ENCODE results near the gene SORCS1.

The SORCS1 gene

DNA sequence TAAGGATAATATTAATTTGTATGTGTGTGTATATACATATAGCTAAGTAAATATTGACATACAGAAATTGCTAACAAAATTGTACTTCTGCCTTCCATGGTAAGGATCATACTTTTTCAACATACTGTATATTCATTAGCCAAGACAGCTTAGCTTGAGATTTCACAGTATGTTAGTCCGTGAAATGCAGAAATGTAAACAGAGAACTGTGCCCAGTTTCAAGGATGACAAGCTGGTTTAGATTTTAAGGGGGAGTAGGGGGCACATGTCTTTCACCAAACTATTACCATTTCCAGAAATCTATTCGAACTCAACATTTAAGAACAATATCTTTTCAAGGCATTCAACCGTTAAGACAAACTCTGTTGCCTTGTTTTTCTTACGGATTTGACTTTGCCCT is 182.2 kb downstream of the SORCS1 start:
- no peak for DNase-seq

DNA sequence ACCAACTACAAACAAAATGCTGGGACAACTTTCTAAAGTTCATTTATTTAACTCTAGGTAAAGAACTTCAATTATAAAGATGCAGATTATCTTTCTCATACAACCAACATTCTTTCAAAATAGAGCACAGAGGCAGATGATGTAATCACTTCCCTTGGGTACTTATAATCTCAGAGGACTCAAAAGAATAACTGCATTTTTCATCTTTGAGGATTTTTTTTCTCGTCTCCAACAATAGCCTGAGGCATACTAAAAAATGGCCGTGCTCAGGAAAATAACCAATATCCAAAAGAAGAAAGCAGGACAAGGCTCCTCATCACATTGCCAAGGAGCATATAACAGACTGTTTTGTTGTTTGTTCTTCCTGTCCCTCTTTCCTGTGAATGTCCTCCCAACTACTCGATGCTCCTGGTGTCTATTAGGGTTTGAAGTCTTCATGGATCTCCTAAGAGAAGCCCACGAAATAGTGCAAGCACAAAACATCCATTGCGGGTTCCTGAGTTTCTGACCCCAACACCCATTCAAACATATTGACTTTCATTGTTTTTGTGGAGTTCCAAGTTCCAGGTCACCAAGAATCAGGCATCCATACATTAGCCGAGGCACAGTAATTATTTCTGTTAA is 182.9 kb downstream of the SORCS1 start:
- DNase-seq: no peak

DNA sequence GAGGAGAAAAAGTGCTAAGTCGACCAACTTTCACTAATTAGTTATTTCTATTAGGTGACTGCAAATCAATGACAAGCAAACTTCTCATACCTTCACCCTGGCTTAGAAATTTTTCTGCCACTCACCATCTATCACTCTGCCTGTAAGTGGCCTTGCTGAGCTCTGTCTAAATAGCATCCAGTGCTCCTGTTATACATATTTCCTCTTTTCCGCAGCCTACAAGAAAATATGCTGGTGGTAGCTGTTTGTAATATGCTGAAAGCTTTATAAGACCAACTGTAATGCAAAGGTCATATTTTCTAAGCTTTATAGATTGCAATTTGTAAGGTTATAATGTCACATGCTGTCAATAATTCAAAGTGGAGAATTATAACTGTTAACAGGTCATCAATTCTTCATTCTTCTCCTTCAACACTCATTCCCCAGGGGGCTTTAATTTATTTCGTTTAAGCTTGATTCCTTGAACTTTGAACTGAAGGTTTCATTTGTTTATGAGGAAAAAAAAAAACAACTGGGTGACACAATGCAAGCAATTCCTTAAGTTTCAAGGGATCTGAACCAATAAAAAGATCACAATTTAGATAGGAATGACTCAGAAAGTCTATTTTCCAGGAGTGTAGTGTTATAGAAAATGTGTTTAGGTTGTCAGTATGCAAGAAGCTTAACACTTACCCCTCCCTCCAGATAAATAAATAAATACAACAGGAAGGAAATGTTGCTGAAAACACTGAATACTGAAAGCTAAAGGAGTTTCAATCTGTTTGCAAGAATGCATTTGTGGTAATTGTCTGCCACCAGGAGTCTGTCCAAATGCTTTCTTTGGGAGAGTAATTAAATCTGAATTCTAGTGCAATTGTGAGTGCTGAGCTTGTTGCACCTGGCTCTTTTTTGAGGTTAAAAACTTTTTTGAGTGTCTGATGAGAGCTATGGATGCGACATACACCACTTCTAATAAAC is 183.7 kb downstream of the SORCS1 start:
- no peak for DNase-seq

- DNase-seq: no peak
Observed at GRCh38 chr10:106978756-106979155, 185.8 kb downstream of the SORCS1 start.

GRCh38 chr10:106973716-106974115 is 190.8 kb downstream of the SORCS1 start:
- no peak for DNase-seq

GRCh38 chr10:106973288-106973687 is 191.2 kb downstream of the SORCS1 start:
- no peak for DNase-seq

GRCh38 chr10:106972381-106972780 is 192.1 kb downstream of the SORCS1 start:
- no peak for DNase-seq

GRCh38 chr10:106971411-106971831 is 193.1 kb downstream of the SORCS1 start:
- no peak for DNase-seq

DNA sequence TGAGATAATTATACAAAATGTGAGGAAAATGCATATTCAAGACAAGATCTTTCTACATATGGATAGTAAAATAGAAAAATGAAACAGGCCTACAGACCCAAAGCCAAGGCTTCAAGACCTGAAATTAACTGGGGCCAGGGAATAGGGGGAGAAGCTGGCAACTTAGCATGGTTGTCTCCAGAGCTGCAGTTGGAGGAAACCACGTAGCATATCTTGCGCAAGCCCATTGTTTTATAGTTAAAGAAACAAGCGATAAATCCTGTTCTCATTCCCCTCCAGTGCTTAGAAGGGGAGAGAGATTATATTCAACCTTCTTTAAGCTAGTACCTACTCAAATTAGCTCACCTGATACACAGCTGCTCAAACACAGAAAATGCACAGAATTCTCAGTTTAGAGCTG is 197.1 kb downstream of the SORCS1 start:
- no peak for DNase-seq

DNA sequence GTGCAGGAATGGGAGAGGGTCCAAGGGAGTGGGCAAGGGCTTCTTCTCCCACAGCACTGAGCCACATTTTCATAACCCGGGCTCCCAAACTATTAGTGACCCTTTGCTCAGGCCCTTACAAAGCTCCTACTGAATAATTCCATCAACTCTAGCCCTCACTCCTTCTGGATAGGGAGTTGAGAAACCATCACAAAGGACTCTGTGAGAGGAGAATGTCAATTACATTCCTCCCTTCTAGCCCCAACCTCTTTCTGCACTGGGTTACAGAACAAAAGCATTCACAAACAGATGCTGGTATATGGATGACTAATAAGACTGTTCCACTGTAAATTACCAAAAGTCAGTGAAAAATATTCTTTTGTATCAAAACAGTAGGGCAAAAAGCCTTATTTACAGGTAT is 203.7 kb downstream of the SORCS1 start:
- DNase-seq: no peak

DNA sequence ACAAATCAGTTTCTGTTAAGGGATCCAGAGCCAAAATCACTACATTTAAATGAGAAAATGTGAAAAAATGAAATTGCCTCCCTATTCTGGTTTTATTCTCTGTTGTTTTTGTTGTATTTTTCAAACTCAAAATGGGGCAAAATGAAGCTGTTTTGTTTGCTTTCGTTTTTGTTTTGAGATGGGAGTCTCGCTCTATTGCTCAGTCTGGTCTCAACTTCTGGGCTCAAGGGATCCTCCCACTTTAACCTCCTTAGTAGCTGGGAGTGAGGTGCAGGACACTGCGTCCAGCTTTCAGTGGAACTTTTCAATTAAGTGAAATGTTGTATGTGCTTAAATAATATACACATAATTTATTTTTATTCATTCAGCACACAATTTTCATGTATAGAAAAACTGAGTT is 205.0 kb downstream of the SORCS1 start:
- DNase-seq: no peak

DNA sequence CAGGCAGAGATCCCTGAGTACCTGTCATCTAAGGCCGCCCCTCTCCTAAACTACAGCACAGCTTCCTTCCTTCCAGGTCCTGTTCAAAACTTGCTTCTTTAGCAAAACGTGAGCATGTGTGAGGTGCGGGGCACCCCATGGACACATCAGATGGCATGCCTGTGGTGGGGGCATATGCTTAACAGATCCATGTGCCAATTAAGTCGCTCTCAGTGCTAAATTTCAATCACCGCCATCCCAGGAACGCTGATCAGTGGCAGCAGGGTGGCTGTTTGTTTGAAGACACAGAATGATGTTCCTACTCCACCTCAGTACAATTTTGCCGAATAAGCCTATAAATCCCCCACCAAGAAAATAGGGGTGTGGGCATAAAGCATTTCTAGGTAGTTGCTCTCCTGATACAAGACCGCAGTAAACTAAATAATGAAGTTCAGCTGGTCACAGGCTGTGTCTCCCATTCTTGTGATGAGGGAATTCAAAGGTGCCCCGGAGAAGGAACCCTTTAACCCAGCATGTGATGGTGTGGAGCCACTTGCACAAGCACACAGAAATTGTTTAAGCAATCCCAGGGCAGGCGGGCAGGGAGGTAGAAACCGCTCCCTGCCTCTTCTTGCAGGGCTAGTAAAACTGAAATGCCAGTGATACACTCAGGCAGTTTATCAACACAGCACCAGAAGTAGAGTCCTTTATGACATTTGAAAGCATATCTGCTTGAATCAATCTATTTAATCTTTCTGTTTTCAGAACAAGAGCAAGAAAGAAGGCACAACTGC is 205.7 kb downstream of the SORCS1 start:
- DNase-seq: no peak

GRCh38 chr10:106957823-106958588 is 206.5 kb downstream of the SORCS1 start:
- no peak for DNase-seq

- DNase-seq: no peak
Observed at GRCh38 chr10:106956216-106956915, 208.1 kb downstream of the SORCS1 start.

DNA sequence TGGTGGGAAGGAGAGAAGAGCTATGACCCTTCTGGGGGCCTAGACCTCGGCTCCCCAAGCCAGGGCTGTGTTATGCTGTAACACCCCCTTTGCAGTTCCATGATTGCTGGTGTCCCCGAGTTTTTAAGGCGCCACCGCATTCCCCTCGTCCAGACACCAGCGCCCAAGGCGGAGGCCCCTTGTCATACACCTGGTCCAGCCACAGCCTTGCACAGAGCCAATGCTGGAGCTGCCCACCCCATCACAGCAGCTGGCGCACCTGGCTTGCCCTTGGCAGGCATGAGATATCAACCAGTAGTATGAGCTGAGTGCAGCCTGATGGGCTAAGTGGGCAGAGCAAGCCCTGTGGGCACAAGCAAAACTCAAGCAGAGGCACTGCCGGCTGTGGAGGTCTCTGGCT is 209.4 kb downstream of the SORCS1 start:
- no peak for DNase-seq

DNA sequence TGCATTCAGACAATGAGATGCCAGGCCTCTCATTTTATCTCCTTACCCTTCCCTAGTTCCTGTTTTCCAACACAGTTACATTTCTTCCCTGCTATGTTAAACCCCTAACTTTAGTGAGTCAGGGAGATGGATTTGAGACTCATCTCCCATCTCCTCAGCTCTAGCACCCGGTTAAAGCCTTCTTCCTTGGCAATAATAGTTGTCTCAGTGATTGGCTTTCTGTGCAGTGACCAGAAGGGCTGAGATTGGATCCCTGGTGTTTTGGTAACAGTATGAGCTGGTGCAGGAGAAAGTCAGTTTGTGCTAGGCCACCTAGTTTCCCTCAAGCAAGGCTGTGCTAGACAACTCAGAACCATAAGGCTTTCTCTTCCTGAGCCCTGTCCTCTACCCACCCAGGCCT is 212.5 kb downstream of the SORCS1 start:
- DNase-seq: no peak

GRCh38 chr10:106949680-106950478 is 214.6 kb downstream of the SORCS1 start:
- DNase-seq: no peak

GRCh38 chr10:106947643-106948042 is 216.9 kb downstream of the SORCS1 start:
- no peak for DNase-seq

- DNase-seq: no peak
Observed at GRCh38 chr10:106942035-106942662, 222.4 kb downstream of the SORCS1 start.

DNA sequence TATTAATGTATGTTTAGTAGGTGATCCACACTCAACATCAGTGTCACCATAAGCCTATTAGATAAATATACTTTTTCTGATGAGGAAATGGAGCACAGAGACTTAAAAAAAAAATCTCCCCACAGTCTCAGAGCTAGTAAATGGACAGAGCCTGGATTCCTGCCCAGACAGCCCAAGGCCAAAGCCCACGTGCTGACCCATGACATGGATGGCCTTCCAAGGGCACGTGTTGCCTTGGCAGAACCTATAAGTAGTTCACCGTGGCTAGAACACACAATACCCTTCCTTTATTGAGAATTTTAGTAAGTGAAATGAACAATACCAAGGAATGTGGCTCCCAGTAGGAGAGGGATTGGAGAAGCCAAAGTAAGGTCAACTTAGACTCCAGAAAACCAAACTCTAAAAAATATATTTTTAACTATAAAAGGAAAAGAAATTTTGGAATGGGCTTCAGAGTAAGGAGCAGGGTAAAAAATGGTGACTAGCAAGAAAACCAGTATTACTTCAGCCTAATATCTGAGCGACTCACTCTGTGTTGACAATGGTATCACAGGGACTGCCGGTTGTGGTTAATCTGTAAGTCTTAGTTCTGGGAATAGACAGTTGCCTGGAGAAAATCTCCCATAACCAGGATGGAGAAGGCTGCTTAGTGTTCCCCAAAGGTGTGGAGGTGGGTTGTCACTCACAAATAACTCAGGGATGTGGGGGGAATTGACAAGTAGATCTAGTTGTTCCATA is 223.0 kb downstream of the SORCS1 start:
- DNase-seq: no peak
